Stimulated activated CD8-positive, alpha-beta memory T cell treated with anti-CD3 and anti-CD28 coated beads, Interleukin-7, amount 100 ng/mL, for 4 hours (primary cell): Measurements from ENCODE around the gene USPL1.
"Not testable (repeated sequence)": the region's sequence is repeated elsewhere in the genome, so short reads cannot be mapped to it uniquely, and the experiment has no call there.

Experiments used
- DNase-seq, 2 donors: peaks; one replicate each; pipeline ENCODE4 v3.0.0-alpha.2; 2020; ENCODE audit warnings: low read depth in 2 of 2

USPL1 gene

DNA sequence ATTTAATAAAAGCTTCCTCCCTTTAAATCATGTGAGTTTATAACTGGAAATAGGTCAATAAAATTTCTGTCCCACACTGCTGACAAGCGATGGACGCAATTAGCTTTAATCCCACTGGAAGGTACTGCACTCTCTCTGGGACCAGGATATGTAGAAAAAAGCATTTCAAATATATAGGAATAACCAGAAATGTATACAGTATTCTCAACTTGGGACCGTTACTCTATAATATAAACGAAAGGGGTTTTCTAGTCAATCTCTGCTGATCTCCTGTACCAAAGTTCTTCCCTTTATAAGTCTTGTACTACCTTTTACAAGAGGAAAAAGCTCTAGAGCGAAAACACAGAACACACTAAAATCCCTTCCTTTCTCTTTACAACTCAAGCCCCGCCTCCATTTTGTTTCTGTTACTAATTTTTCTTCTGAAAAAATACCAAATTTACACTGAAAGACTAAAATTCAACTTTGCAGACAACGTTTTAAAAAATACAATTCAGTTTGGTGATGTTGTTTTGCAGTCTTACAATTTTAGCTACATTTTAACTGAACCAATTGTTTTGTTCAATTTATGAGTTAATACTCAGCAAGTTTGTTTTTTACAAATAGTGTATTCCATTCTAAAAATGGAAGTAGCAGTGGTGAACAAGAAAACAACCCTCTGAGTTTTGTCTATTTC is 1.7 kb upstream of the USPL1 start:
- no peak for DNase-seq

DNA sequence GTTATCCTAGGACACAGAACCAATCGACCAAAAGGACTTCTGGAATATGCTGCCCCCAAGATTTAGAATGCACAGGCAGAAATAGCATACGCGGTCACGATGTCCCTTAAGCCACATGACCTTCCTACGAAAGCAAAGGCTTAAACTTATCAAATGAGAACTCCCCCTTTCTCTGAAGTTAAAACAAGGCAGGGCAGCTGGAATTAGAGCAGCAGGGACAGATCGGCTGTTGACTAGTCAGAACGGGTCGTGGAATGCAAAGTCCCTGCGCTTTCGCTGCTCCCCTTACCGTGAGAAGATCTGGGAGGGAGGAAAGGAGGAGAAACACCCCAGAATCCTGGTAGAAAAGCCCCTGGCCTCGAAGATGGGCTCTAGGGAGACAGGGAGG is 799 bp upstream of the USPL1 start:
- peak in 1 of 2 donors; percentile 21 for DNase-seq

DNA sequence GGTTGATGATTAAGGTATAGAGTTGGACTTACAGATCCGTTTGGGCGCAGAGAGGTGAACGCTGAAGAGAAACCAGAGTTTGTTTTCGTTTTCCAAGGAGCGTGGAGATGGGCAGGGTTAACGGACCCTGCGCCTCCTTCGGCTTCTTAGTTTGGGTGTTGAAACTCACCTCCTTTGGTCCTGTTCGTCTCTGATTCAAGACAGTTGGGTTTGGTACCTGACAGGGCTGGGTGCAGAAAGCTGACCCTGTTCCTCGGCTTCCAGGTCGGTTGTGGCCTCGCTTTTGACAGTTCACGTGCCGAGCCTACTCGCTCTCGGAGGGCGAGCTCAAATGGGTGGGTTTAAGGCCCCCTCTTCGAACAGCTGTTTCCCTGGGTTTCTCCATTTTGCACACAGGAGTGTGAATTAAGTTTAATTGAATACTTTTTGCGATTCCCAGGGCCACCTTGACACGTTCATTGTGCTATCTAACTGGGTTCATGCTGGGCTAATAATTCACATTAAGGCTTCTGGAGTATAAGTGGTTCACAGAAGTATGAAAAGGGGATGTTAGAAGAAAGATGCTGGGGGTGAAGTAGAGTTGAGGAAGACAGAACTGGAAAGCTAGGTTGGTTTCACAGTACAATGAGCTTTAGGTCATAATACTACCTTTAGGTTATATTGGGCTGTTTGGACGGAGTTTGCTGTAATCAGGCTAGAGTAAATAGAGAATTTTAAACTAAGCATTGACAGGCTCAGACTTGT is 638 bp downstream of the USPL1 start:
- peak; percentile 8 to 18 for DNase-seq

DNA sequence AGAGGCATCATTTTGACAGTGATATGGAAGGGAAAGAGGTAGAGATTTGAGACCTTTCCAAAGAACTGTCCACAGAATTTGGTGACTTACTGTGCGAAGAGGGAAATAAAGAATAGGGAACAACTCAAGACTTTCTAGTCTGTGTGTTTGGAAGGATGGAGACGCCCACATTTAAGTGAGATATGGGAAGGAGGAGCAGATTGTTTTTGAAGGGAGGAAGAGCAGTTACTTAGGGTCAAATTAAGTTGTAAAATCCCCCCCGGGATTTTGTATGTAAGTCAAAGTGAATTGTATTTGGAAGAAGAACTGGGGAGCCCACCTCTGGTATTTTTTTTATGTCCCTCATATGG is 1.2 kb downstream of the USPL1 start:
- no peak for DNase-seq

DNA sequence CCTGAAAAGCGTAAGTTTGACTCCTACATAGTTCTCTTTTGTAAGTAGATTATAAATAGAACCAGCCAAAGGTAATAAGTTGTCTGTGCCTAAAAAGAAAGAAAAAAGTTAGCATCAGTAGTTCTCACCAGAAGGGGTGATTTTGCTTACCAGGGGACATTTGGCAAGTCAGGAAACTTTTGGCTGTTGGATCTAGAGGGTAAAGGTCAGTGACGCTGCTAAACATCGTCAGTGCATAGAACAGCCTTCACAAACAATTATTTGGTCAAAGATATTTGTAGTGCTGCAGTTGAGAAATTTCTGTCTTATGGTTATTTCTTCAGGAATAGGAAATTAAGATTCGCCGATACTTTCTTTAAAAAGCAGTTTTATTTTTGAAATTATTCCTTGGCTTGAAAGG is 2.0 kb downstream of the USPL1 start:
- no peak for DNase-seq

DNA sequence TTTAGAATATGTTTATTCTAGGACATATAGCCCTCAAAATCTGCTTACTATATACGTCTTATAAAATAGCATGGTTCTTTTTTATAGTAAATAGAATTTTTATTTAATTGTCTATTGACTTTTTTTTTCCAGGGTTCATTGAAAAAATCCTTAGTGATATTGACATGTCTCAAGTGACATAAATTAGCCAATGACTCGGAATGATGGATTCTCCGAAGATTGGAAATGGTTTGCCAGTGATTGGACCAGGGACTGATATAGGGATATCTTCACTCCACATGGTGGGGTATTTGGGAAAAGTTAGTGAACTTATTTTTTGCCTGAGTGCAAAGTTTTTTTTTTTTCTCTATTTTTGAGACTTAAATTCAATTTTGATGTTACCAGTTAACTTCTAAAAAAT is 3.2 kb downstream of the USPL1 start:
- DNase-seq: no peak

DNA sequence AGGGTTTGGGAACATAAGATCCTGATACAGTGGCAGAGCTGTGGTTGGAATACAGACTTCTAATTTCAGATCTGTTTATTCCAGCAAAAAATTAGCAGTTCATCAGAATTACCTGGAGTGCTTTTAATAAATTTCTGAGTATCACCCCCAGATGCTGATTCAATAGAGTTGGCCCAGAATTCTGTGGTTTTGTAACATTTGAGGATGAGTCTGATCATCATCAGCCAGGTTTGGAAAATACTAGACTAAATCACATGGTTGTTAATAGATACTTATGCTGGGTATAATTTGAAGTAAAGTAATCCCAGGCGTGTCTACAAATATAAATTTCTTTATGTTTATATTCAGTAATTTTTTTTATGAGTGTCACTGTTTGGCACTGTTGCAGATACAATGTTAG is 4.8 kb downstream of the USPL1 start:
- DNase-seq: no peak

DNA sequence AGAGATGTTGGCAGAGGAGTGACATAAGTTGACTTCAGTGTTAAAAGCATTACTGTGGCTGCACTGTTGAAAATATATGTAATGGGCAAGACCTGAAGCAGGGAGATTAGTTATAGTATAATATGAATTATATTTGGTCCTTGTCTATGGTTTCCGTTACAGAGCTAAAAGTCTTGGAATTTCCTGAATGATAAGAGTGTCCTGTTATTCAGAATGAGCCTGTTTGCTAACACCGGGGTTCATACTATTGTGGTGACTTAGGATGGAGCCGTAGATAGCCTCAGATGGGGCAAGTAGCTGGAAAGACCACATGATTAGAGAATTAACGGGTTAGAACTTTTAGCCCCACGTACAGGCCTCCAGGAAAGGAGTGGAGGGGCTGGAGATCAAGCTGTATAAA is 5.7 kb downstream of the USPL1 start:
- DNase-seq: no peak

DNA sequence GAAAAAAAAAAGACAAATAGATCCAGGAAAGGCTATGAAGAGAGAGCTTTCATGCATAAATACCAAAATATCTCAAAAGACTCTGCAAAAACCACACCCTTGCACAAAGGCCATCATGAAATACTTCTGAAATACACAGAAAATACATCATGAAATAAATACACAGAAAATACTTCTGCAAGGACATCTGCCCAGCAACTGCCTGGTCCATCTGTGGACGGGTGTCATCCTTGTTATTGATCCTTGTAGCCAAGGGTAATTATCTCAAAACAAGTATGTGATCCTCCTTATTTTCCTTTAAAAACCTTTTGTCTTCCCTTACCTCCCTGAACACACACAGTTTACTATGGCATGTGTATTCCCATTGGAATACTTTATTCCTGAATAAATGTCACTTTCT is 6.9 kb downstream of the USPL1 start:
- no peak for DNase-seq

DNA sequence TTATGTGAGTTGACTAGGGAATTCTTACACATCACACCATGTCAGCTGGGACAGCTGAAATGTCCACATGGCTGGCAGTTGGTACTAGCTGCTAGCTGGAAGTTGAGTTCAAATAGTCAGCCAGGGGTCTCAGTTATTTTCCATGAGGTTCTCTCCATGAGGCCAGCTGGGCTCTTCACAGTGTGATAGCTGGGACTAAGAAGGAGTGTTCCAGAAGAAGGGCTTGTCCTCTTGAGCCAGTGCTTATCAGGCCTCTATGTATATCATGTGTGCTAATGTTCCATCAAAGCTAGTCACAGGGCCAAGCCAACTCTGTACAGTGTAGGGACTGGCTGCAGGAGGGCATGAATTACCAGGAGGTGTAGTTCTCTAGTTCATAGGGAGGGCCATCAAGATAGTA is 11.8 kb downstream of the USPL1 start:
- DNase-seq: no peak

DNA sequence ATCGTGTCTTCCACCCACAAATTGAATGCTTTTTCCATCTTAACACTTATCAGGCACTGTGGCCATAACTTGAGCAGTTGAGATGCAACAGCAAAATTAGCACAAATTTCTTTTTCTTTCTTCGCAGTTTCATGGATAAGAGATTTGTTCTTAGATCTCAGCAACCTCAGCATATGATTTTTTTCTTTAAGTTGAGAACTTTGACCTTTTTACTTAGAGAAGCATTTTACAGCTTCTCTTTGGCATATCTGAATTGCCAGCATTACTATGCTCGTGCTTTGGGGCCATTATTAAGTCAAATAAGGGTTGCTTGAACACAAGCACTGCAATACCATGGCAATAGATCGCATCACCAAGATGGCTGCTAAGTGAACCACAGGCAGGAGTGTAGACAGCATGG is 16.1 kb downstream of the USPL1 start:
- DNase-seq: no peak

DNA sequence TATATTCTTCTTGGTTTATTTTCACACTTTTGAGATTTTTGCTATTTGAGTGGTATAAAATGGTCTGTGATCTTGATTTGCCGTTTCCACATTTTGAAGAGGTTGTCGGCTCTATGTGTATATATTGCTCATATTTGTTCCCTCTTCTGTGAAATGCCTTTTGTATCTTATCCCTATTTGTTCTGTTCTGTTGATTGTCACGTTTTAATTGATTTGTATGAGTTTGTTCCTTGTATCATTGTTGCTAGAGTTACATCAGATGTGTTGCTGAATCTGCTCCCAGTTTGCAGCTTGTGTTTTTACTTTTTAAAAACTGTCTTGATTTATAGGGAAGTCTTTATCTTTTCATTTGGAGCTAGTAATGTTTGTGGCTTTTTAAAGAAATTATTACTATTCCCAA is 17.1 kb downstream of the USPL1 start:
- DNase-seq: no peak

DNA sequence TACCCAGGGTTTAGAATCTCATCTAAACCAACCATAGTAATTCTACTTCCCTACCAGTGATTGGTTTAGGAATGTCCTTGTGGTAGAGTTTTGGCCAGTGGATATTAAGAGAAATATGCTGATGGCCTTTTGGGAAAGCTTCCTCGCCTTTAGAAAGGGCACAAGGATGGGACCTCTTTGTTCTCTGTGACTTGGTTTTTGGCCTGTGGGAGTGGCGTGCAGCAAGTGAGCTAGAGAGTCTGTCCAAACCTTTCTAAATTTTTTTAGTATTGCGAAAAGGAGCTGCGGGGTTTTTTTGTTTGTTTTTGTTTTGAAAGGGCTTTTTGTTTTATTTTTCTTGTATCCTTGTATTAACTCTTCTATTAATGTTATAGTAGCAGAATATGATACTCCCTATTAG is 20.6 kb downstream of the USPL1 start:
- DNase-seq: no peak

DNA sequence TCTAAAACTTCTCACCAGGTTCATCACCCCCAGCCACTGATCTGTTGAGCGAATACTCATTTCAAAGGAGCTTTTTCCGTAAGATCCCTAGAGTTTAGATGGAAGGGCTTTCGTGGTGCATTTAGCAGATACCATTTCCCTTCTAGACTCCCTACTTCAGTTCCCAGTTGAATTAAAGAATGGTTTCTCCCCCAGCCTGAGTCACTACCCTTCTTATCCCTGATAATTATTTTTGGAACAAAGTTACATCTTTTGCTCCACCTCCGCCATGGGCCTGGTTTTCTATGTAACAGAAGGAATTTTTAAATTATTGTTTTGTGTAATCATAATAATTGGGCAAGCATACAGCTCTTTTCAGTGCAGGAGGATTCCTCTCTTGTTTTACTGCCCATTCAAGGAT is 22.0 kb downstream of the USPL1 start:
- no peak for DNase-seq

DNA sequence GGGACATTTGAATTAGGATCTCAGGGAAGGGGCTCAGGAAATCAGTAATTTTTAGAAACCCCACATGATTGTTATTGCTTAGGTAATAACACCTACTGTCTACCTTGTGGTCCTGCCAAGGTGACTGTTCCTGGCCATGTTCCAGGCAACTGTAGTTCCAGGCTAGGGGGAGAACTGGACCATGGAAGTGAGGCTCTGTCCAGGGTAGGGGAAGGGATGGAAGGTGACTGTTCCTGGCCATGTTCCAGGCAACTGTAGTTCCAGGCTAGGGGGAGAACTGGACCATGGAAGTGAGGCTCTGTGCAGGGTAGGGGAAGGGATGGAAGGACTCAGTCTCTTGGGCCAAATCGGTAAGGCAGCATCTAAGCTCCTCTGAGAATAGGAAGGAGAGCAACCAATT is 23.5 kb downstream of the USPL1 start:
- not testable (repeated sequence) for DNase-seq

DNA sequence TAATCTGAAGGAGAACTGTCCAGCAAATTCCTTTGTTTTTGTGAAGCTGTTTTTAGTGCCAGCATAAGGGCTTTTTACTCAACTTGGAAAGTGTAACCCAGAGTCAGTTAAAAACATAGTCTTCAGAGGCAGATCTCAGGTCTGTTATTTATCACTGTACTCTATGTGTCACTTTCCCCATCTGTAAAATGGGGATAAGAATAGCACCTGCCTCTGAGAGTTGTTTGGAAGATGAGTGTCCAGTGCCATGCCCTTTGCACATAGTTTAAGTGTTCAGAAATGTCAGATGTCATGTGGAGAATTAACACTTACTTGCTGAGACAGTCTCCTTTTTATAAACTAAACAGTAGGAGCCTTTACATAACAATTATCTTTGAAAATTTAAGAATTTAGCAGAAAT is 27.9 kb downstream of the USPL1 start:
- DNase-seq: no peak

DNA sequence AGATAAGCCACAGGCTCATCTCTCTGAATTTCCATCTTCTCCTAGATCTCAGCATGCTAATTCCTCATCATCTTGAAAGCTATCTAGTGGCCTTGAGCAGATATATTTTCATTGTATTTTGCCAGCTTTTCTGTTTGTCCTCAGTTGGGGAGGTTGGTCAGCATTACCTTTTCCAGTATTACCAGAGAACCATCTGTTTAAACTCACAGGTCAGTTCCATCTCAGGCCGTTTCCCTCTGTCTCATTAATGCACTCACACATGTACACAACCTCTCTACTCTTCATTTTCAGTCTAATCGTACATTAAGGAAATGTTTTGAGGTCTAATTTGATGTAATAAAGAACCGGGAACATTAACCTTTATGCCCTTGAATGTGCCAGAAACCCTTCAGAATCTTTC is 29.7 kb downstream of the USPL1 start:
- DNase-seq: no peak

DNA sequence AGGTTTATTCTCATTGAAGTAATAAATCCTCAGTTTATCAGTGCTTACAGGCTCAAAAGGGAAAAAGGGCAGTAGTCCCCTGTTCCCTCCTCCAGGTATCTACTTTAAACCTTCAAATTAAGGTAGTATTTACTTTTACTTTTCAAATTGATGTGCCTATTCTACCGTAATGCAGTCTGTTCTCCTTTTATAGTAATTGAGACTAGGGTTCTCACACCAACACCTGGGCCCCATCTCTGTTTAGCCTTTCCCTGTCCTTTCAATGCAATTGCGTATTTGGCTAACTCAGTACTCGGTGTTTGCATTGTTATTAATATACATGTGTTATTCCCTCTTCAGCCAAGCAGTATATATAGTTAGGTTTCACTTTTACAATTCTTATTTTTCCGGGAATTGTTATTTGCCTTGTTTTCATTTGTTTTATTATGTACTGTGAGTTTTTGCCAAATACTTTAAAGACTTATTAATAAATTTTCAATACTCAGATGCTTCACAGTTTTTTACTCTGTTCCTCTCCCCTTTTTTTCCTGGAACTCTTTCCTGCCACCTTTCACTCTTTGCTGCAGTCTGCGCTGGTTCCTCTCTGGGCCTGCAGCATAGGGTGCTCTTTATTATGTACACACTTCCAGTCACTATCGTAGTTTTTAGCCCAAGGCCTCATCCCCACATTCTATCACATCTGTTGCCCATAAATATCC is 30.3 kb downstream of the USPL1 start:
- no peak for DNase-seq

DNA sequence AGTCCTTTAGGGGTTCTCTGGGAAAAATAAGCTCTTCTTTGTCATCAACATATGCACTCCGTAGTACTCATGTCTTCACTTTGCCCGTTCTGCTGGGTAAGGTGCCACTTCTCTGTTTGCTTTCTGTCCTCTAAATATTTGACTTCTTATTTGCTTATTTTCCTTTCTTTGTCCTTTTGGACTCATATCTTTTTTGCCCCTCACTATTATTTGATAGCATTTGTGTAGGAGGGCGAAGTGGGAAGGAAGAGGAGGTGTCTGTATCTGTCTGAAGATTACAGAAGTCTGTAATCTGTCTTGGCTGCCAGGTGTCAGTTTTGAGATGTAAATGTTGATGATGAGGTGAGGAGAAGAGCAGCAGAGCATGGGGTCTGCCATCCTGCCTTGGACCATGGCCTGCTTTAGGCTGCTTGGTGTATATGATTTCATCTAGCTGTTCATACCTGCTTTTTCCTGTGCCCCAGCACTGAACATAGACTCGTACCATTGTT is 30.8 kb downstream of the USPL1 start:
- DNase-seq: no peak

DNA sequence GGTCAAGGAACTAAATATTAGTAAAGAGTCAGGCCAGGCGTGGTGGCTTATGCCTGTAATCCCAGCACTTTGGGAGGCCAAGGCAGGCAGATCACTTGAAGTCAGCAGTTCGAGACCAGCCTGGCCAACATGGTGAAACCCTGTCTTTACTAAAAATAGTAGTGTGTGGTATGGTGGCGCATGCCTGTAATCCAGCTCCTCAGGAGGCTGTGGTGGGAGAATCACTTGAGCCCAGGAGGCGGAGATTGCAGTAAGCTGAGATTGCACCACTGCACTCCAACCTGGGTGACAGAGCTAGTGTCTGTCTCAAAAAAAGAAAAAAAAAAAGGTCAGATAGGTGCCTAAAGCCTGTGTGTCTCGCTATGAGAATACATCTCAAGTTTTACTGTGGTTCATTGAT is 33.9 kb downstream of the USPL1 start:
- DNase-seq: not testable (repeated sequence)

DNA sequence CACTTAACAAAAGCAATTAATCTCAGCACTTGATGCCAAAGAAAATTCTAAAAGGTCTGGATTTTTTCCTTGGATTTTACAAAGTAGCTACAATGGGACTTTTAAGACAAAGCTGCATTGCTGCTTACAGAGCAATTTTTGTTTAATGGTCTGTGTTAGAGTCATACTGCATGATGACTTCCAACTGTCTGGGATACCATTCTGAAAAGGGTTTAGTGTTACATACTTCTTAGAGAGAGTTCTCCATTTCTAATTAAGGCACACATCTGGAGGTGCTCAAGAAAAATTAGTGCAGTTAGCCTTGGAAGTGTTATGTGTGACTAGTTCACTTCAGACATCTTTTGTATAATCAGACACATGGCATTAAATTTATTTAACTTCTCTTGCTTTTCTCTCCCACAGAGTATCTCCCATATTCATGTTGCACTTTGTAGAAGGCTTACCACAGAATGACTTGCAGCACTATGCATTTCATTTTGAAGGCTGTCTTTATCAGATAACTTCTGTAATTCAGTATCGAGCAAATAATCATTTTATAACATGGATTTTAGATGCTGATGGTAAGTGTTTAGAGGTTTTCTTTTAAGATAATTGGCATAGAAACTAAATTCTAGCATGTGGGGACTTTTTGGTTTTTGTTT is 35.1 kb downstream of the USPL1 start:
- no peak for DNase-seq

DNA sequence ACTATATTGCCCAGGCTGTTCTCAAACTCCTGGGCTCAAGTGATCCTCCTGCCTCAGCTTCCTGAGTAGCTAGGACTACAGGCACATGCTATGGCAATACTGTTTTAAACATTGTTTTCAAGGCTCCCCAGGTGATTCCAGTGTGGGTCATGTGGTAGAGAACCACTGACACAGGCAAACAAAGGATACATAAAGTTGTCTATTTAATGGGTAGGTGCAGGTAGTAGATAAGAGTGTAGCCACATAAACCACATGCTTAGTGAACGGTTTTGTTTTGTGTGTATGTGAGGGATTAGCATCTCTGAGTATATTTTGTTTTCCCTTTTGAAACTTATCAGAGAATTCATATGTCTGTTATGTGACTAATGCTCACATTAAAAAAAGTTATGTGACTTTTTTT is 36.7 kb downstream of the USPL1 start:
- no peak for DNase-seq

DNA sequence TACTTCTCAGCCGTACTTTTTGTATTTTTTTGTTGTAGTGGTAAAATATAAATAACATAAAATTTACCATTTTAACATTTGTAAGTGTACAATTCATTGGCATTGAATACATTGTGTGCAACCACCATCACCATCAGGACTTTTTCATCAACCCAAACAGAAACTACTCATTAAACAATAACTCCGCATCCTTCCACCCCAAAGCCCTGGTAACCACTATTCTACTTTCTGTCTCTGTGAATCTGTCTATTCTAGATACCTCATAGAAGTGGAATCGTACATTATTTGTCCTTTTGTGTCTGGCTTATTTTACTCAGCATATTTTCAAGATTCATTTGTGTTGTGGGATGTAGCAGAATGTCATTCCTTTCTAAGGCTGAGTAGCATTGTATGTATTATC is 38.5 kb downstream of the USPL1 start:
- DNase-seq: no peak
